HFFc6 (cell line): ENCODE data around the gene BMERB1. TPM values are rescaled to one million over a fixed set of nuclear protein-coding genes. Genes with fewer than 3 reads are reported as not detected.

ENCODE experiments used
- DNase-seq: peaks from one replicate; pipeline ENCODE4 v3.0.0-alpha.2; 2018
- H3K27ac Mint-ChIP-seq: 2 replicates; pipeline ENCODE4 v1.8.0; 2020; ENCODE audit warnings: mild to moderate bottlenecking, mixed read lengths
- H3K27me3 Mint-ChIP-seq: 2 replicates; pipeline ENCODE4 v1.8.0; 2021; ENCODE audit warnings: mild to moderate bottlenecking, moderate library complexity, mixed read lengths; ENCODE audit not compliant: insufficient read depth
- H3K36me3 Mint-ChIP-seq: 2 replicates; pipeline ENCODE4 v1.8.0; 2021; ENCODE audit warnings: low read depth, mixed read lengths
- H3K4me1 Mint-ChIP-seq: 2 replicates; pipeline ENCODE4 v1.8.0; 2020; ENCODE audit warnings: low read depth, mixed read lengths
- H3K4me3 Mint-ChIP-seq: 2 replicates; pipeline ENCODE4 v1.8.0; 2020; ENCODE audit warnings: mild to moderate bottlenecking, moderate library complexity, mixed read lengths
- H3K9me3 Mint-ChIP-seq: 2 replicates; pipeline ENCODE4 v1.8.0; 2020; ENCODE audit warnings: mild to moderate bottlenecking, mixed read lengths
- CTCF ChIP-seq: fragments of 200-600 bp; sonication (generic); IDR thresholded peaks from 2 replicates; pipeline ENCODE4 v1.5.0; 2021; ENCODE audit warnings: antibody characterized with exemption, mild to moderate bottlenecking
- total RNA-seq, 6 experiments: library from RNA; stranded (reverse); fragmentation: NEBNext Ultra II Directional; extraction: Animal tissue kit (Norgen Biotek cat#: 25700); gene quantifications; 2 replicates in 1 of 6; 3 replicates in 5 of 6; pipeline ENCODE4 v1.2.3, GENCODE V29; 2021

The BMERB1 gene
- total RNA-seq, 6 experiments from 2014 or later, result 24.3 to 35.1 (median 29.9) TPM

- no peak overlapping the region for H3K4me3 Mint-ChIP-seq
- H3K36me3 Mint-ChIP-seq, result peaks cover 6% of the 10 kb centered on the region; the same call in 1 of the 2 replicates
- no peaks in the 10 kb centered on the region for H3K9me3 Mint-ChIP-seq
- no peak for TF ChIP-seq CTCF
- H3K4me1 Mint-ChIP-seq, result peaks cover 20% of the 10 kb centered on the region
- H3K27me3 Mint-ChIP-seq, result peaks cover 3% of the 10 kb centered on the region; the same call in 1 of the 2 replicates
- DNase-seq, result no peak
- no peak overlapping the region for H3K27ac Mint-ChIP-seq
Observed at GRCh38 chr16:15521390-15521757, 87.0 kb downstream of the BMERB1 start.

- Mint-ChIP-seq H3K27me3 (peaks cover 3% of the 10 kb centered on the region; the same call in 1 of the 2 replicates), H3K4me3 (no peak overlapping the region), H3K36me3 (peaks cover 6% of the 10 kb centered on the region; the same call in 1 of the 2 replicates), H3K9me3 (no peaks in the 10 kb centered on the region), H3K4me1 (peaks cover 20% of the 10 kb centered on the region), H3K27ac (no peak overlapping the region)
- DNase-seq, result no peak
- no peak for TF ChIP-seq CTCF
Observed at GRCh38 chr16:15521758-15522509, 87.5 kb downstream of the BMERB1 start.

GRCh38 chr16:15523092-15523541 is 88.7 kb downstream of the BMERB1 start:
- Mint-ChIP-seq H3K36me3 (peaks cover 6% of the 10 kb centered on the region; the same call in 1 of the 2 replicates), H3K4me1 (peaks cover 12% of the 10 kb centered on the region)

GRCh38 chr16:15523939-15524338 is 89.6 kb downstream of the BMERB1 start:
- H3K27ac Mint-ChIP-seq, result no peak overlapping the region

More at GRCh38 chr16:15523092-15523541, 88.7 kb downstream of the BMERB1 start:
- Mint-ChIP-seq H3K27ac (no peak overlapping the region), H3K27me3 (peaks cover 3% of the 10 kb centered on the region; the same call in 1 of the 2 replicates), H3K9me3 (no peaks in the 10 kb centered on the region), H3K4me3 (no peak overlapping the region)
- TF ChIP-seq CTCF, result no peak
- no peak for DNase-seq

GRCh38 chr16:15524966-15525365 is 90.6 kb downstream of the BMERB1 start:
- no peak for TF ChIP-seq CTCF
- Mint-ChIP-seq H3K4me1 (no peaks in the 10 kb centered on the region; the same call in 1 of the 2 replicates), H3K36me3 (peaks cover 6% of the 10 kb centered on the region; the same call in 1 of the 2 replicates), H3K27ac (no peak overlapping the region), H3K4me3 (no peak overlapping the region), H3K9me3 (no peaks in the 10 kb centered on the region), H3K27me3 (no peaks in the 10 kb centered on the region; the same call in 1 of the 2 replicates)
- no peak for DNase-seq

More at GRCh38 chr16:15523939-15524338, 89.6 kb downstream of the BMERB1 start:
- Mint-ChIP-seq H3K4me1 (peaks cover 3% of the 10 kb centered on the region), H3K36me3 (peaks cover 6% of the 10 kb centered on the region; the same call in 1 of the 2 replicates), H3K4me3 (no peak overlapping the region), H3K9me3 (no peaks in the 10 kb centered on the region), H3K27me3 (peaks cover under 1% of the 10 kb centered on the region)
- DNase-seq, result peak; percentile 18
- no peak for TF ChIP-seq CTCF
